ENCODE data around the gene POTEI.
"Not testable (repeated sequence)": the region's sequence is repeated elsewhere in the genome, so short reads cannot be mapped to it uniquely, and the experiment has no call there.

GRCh38 chr2:130549475-130549874, 40.3 kb upstream of the POTEI start:
- not testable (repeated sequence) for TF ChIP-seq CTCF (conservative IDR thresholded peaks at IDR 0.05 in 1 of 2, IDR thresholded peaks at IDR 0.05 in 1 of 2; ENCODE audit: low read depth in 1 of 2, low read length in 2 of 2); EZH2 (IDR thresholded peaks at IDR 0.05; ENCODE audit: low read length, missing control alignments)
